ENCODE measurements around the gene FAHD1. TPM values are rescaled to one million over a fixed set of nuclear protein-coding genes. Genes with fewer than 3 reads are reported as not detected.

FAHD1 gene
- total RNA-seq, 4 donors from 2014 or later: 25.4 to 42.0 (median 30.8) TPM

GRCh38 chr16:1871974-1872635, 45.1 kb downstream of the FAHD1 start, which contains the start of gene MEIOB:
TSS of gene MEIOB (minus strand) at chr16:1872164. CDS start at chr16:1868175, 3,989 bp downstream.
- TF ChIP-seq CTCF (IDR thresholded peaks at IDR 0.05; ENCODE audit: low read depth): no peak

- TF ChIP-seq CTCF (IDR thresholded peaks at IDR 0.05; ENCODE audit: low read depth): no peak
Observed at GRCh38 chr16:1874854-1875253, 47.8 kb downstream of the FAHD1 start.

- no peak for TF ChIP-seq CTCF (IDR thresholded peaks at IDR 0.05; ENCODE audit: low read depth)
Observed at GRCh38 chr16:1876468-1876867, 49.5 kb downstream of the FAHD1 start.

GRCh38 chr16:1877089-1877488, 50.1 kb downstream of the FAHD1 start:
- TF ChIP-seq CTCF (IDR thresholded peaks at IDR 0.05; ENCODE audit: low read depth): no peak

GRCh38 chr16:1877804-1878203, 50.8 kb downstream of the FAHD1 start:
- no peak for TF ChIP-seq CTCF (IDR thresholded peaks at IDR 0.05; ENCODE audit: low read depth)

GRCh38 chr16:1878256-1878655, 51.2 kb downstream of the FAHD1 start:
- TF ChIP-seq CTCF (IDR thresholded peaks at IDR 0.05; ENCODE audit: low read depth): no peak

Other genes with a start within 250 kb of the FAHD1 start
- 10 to 100 TPM in 3 of 4 donors, 1 to 10 TPM in 1; 6.5 to 20.5 (median 16.6) TPM for gene IFT140, start 215.1 kb upstream of the FAHD1 start, total RNA-seq
- 10 to 100 TPM in 1 of 4 donors, 1 to 10 TPM in 3; 6.8 to 13.9 (median 8.7) TPM for gene CRAMP1, start 214.8 kb upstream of the FAHD1 start, total RNA-seq
- 10 to 100 TPM; 13.2 to 26.4 (median 16.7) TPM for gene JPT2, start 148.9 kb upstream of the FAHD1 start, total RNA-seq
- 10 to 100 TPM; 15.8 to 92.1 (median 39.0) TPM for gene MAPK8IP3, start 121.0 kb upstream of the FAHD1 start, total RNA-seq
- gene NME3, start 55.7 kb upstream of the FAHD1 start, total RNA-seq: 100 to 1,000 TPM in 1 of 4 donors, 10 to 100 TPM in 3; 34.1 to 102 (median 62.8) TPM
- 10 to 100 TPM in 1 of 4 donors, 1 to 10 TPM in 3; 2.3 to 13.8 (median 5.2) TPM for gene EME2, start 54.4 kb upstream of the FAHD1 start, total RNA-seq
- 10 to 100 TPM; 34.1 to 62.4 (median 57.2) TPM for gene MRPS34, start 54.1 kb upstream of the FAHD1 start, total RNA-seq
- 100 to 1,000 TPM in 1 of 4 donors, 10 to 100 TPM in 3; 14.7 to 102 (median 64.5) TPM for gene SPSB3, start 44.6 kb upstream of the FAHD1 start, total RNA-seq
- gene NUBP2, start 44.2 kb upstream of the FAHD1 start, total RNA-seq: 10 to 100 TPM; 17.0 to 77.2 (median 49.7) TPM
- gene IGFALS, start 33.5 kb upstream of the FAHD1 start, total RNA-seq: under 1 TPM in 1 of 4 donors, not detected in 3; 0.66 TPM
- 100 to 1,000 TPM in 2 of 4 donors, 10 to 100 TPM in 2; 50.4 to 121 (median 108) TPM for gene HAGH, start 381 bp upstream of the FAHD1 start, total RNA-seq
- not detected for gene MEIOB, start 45.0 kb downstream of the FAHD1 start, total RNA-seq
- not detected for gene HS3ST6, start 91.2 kb downstream of the FAHD1 start, total RNA-seq
- 10 to 100 TPM; 11.2 to 30.0 (median 18.1) TPM for gene MSRB1, start 116.0 kb downstream of the FAHD1 start, total RNA-seq
- gene RPL3L, start 127.5 kb downstream of the FAHD1 start, total RNA-seq: not detected
- 100 to 1,000 TPM; 120 to 198 (median 186) TPM for gene NDUFB10, start 132.3 kb downstream of the FAHD1 start, total RNA-seq
- 1,000 to 10,000 TPM; 1,492 to 1,850 (median 1,797) TPM for gene RPS2, start 137.6 kb downstream of the FAHD1 start, total RNA-seq
- gene RNF151, start 139.7 kb downstream of the FAHD1 start, total RNA-seq: not detected
- 10 to 100 TPM; 20.9 to 30.6 (median 26.6) TPM for gene TBL3, start 144.8 kb downstream of the FAHD1 start, total RNA-seq
- gene NOXO1, start 154.3 kb downstream of the FAHD1 start, total RNA-seq: not detected
- gene GFER, start 157.0 kb downstream of the FAHD1 start, total RNA-seq: 10 to 100 TPM in 3 of 4 donors, 1 to 10 TPM in 1; 9.1 to 17.4 (median 16.1) TPM
- gene SYNGR3, start 162.8 kb downstream of the FAHD1 start, total RNA-seq: not detected
- 10 to 100 TPM; 13.9 to 45.0 (median 15.0) TPM for gene ZNF598, start 182.6 kb downstream of the FAHD1 start, total RNA-seq
- gene NPW, start 192.6 kb downstream of the FAHD1 start, total RNA-seq: not detected
- 100 to 1,000 TPM in 1 of 4 donors, 10 to 100 TPM in 3; 15.1 to 140 (median 48.9) TPM for gene NHERF2, start 199.7 kb downstream of the FAHD1 start, total RNA-seq
- 10 to 100 TPM in 2 of 4 donors, 1 to 10 TPM in 2; 6.5 to 21.7 (median 12.0) TPM for gene NTHL1, start 220.6 kb downstream of the FAHD1 start, total RNA-seq
- gene TSC2, start 220.8 kb downstream of the FAHD1 start, total RNA-seq: 100 to 1,000 TPM in 1 of 4 donors, 10 to 100 TPM in 3; 31.1 to 110 (median 50.2) TPM

Data from subcutaneous adipose tissue (tissue), 4 donors.